Calu3 (cell line): ENCODE measurements around the gene NLRC3. TPM values are rescaled to one million over a fixed set of nuclear protein-coding genes. Genes with fewer than 3 reads are reported as not detected.

Source experiments
- BruUV-seq: library from RNA; stranded (reverse); fragments of 400-500 nt; replicated peaks from 2 replicates; lab custom pipeline; 2021; lab: Mats Ljungman, UMichigan
- CTCF ChIA-PET: fragments of 300-600 bp; sonication (Branson Sonifier 250); formaldehyde crosslinking; loops from one replicate; lab custom pipeline; 2022; ENCODE audit warnings: antibody characterized with exemption; lab: Charles Lee
- DNase-seq: peaks from one replicate; pipeline ENCODE4 v3.0.0; 2022
- H3K27ac Mint-ChIP-seq: one replicate; pipeline ENCODE4 v1.8.0; 2022; ENCODE audit warnings: mixed read lengths; ENCODE audit not compliant: unreplicated experiment
- H3K27me3 Mint-ChIP-seq: one replicate; pipeline ENCODE4 v1.8.0; 2022; ENCODE audit warnings: mixed read lengths; ENCODE audit not compliant: unreplicated experiment
- H3K36me3 Mint-ChIP-seq: one replicate; pipeline ENCODE4 v1.8.0; 2022; ENCODE audit warnings: mild to moderate bottlenecking, moderate library complexity, mixed read lengths; ENCODE audit not compliant: insufficient read depth, unreplicated experiment
- H3K4me1 Mint-ChIP-seq: one replicate; pipeline ENCODE4 v1.8.0; 2022; ENCODE audit warnings: mild to moderate bottlenecking, low read depth, mixed read lengths; ENCODE audit not compliant: unreplicated experiment
- H3K4me3 Mint-ChIP-seq: one replicate; pipeline ENCODE4 v1.8.0; 2022; ENCODE audit warnings: mild to moderate bottlenecking, low read depth, moderate library complexity, mixed read lengths; ENCODE audit not compliant: unreplicated experiment
- H3K9me3 Mint-ChIP-seq: one replicate; pipeline ENCODE4 v1.8.0; 2022; ENCODE audit warnings: low read depth, mixed read lengths; ENCODE audit not compliant: unreplicated experiment
- intact Hi-C: fragments of 100-400 bp; cut with micrococcal nuclease; formaldehyde crosslinking; loops from one replicate; pipeline ENCODE4 v1.10.0; 2022; ENCODE audit not compliant: unreplicated experiment
- total RNA-seq: library from RNA; stranded (reverse); gene quantifications from 2 replicates; pipeline ENCODE4 v1.2.3, GENCODE V29; 2022
- TF ChIP-seq, protein P1 (sequence below): fragments of 200-600 bp; IDR thresholded peaks from one replicate; pipeline ENCODE4 v1.8.0; 2022; ENCODE audit warnings: antibody characterized with exemption; ENCODE audit not compliant: unreplicated experiment

NLRC3 gene
- total RNA-seq, 1 experiment from 2014 or later: 0.42 TPM

DNA sequence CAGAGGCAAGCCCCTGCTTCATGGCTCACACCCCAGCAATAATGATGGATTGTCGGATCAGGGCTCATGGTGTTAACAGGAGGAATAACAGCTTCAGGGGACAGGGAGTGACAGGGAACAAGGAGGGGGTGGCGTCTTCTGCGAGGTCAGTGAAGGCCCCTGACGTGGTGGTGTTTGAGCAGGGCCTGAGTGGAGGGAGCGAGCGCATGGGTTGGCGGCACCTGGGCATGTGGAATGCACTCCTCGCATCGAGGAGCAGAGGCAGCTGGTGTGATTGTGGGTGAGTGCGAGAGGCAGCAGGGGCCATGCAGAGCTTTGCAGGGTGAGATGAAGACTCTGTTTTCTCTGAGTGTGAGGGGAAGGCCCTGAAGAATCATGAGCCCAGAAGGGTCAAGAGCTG, 43.1 kb downstream of the NLRC3 start:
- Mint-ChIP-seq H3K9me3 (no peaks in the 10 kb centered on the region), H3K4me1 (no peaks in the 10 kb centered on the region), H3K36me3 (peaks cover 17% of the 10 kb centered on the region), H3K27ac (no peak overlapping the region), H3K4me3 (no peak overlapping the region), H3K27me3 (no peaks in the 10 kb centered on the region)
- DNase-seq: no peak
- intact Hi-C loops: no loop called here
- TF ChIP-seq, protein P1, sequence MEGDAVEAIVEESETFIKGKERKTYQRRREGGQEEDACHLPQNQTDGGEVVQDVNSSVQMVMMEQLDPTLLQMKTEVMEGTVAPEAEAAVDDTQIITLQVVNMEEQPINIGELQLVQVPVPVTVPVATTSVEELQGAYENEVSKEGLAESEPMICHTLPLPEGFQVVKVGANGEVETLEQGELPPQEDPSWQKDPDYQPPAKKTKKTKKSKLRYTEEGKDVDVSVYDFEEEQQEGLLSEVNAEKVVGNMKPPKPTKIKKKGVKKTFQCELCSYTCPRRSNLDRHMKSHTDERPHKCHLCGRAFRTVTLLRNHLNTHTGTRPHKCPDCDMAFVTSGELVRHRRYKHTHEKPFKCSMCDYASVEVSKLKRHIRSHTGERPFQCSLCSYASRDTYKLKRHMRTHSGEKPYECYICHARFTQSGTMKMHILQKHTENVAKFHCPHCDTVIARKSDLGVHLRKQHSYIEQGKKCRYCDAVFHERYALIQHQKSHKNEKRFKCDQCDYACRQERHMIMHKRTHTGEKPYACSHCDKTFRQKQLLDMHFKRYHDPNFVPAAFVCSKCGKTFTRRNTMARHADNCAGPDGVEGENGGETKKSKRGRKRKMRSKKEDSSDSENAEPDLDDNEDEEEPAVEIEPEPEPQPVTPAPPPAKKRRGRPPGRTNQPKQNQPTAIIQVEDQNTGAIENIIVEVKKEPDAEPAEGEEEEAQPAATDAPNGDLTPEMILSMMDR: no peak
- CTCF ChIA-PET: no interaction called here
- BruUV-seq: no TSS peak

DNA sequence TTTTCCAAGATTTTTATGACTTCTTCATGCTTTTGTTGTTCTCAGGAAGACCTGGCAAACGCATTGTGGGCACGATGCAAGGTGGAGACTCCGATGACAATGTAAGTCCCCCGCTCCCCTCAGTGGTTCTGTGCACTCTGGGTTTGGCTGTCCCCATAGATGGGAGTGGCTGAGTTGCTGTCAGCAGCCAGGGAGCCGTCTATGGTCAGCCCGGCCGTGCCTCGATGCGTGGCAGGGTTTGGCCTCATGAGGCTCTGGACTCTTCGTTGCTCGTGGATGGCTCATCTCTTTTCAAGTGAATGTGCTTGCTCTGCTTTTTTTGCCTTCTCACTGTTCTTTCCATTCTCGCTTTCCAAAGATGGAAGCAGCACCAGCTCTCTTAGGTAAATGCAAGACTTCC, 44.5 kb downstream of the NLRC3 start:
- H3K36me3 Mint-ChIP-seq: peaks cover 17% of the 10 kb centered on the region
- no peak overlapping the region for H3K4me3 Mint-ChIP-seq
- H3K4me1 Mint-ChIP-seq: no peaks in the 10 kb centered on the region
- BruUV-seq: no TSS peak
- TF ChIP-seq, protein P1: no peak
- no peak for DNase-seq
- intact Hi-C loops: no loop called here
- H3K27ac Mint-ChIP-seq: no peak overlapping the region
- H3K9me3 Mint-ChIP-seq: no peaks in the 10 kb centered on the region
- no peaks in the 10 kb centered on the region for H3K27me3 Mint-ChIP-seq
- CTCF ChIA-PET: no interaction called here

DNA sequence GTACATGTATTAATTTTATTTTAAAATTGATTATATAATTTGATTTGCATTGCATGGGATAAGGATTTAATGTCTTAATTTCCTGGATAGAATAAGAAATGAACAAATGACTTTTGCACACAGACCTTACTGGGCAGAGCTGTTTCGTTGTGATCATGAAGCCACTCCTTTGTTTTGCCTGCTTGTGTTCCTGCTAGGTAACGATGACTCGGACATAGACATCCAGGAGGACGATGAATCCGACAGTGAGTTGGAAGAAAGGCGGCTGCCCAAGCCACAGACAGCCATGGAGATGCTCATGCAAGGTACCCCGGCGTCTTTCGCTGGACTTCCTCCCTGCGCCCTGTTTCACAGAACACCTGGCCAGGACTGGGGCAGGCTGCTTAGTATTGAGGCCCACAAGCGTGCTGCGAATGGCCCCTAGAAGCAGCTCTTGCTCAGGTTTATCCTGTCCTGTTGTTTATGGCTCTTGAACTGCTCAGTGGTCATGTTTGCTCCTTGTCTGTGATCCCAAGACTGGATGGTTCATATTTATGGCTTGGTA, 46.8 kb downstream of the NLRC3 start:
- BruUV-seq: no TSS peak
- H3K9me3 Mint-ChIP-seq: no peaks in the 10 kb centered on the region
- TF ChIP-seq, protein P1: no peak
- H3K27ac Mint-ChIP-seq: no peak overlapping the region
- H3K4me3 Mint-ChIP-seq: no peak overlapping the region
- H3K27me3 Mint-ChIP-seq: no peaks in the 10 kb centered on the region
- CTCF ChIA-PET: no interaction called here
- intact Hi-C loops: no loop called here
- H3K36me3 Mint-ChIP-seq: peaks cover 17% of the 10 kb centered on the region
- no peak for DNase-seq
- no peaks in the 10 kb centered on the region for H3K4me1 Mint-ChIP-seq

DNA sequence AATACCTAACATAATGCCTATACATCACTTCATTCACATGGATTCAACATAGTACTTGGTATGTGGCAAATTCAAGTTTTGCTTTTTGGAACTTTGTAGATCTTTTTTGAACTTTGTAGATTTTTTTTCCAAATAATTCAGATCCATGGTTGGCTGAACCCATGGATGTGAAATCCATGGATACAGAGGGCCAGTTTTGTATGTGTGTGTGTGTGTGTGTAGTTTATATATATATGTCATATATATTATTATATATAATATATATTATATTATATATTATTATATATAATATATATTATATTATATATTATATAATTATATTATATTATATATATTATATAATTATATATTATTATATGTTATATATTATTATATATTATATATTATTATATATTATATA, 48.0 kb downstream of the NLRC3 start:
- no TSS peak for BruUV-seq
- intact Hi-C loops: no loop called here
- H3K4me3 Mint-ChIP-seq: no peak overlapping the region

More for the DNA sequence above, 48.0 kb downstream of the NLRC3 start:
- no peak overlapping the region for H3K27ac Mint-ChIP-seq
- H3K9me3 Mint-ChIP-seq: no peaks in the 10 kb centered on the region
- H3K27me3 Mint-ChIP-seq: no peaks in the 10 kb centered on the region
- DNase-seq: no peak
- TF ChIP-seq, protein P1: no peak
- CTCF ChIA-PET: no interaction called here
- H3K4me1 Mint-ChIP-seq: no peaks in the 10 kb centered on the region
- H3K36me3 Mint-ChIP-seq: peaks cover 13% of the 10 kb centered on the region
